Measurements from ENCODE around the gene RXRA.

Gene RXRA

GRCh38 chr9:134441227-134442084 lies 115.2 kb downstream of the RXRA start:
- DNase-seq (ENCODE audit: extremely low spot score): no peak
- POLR2A ChIA-PET: no interaction called here
- TF ChIP-seq TARDBP (IDR thresholded peaks at IDR 0.05) (no peak), ZNF384 (IDR thresholded peaks at IDR 0.05) (no peak), NFRKB (IDR thresholded peaks at IDR 0.05) (no peak), ARNT (IDR thresholded peaks at IDR 0.05) (no peak), SP1 (IDR thresholded peaks at IDR 0.05) (no peak), CTBP1 (IDR thresholded peaks at IDR 0.05; ENCODE audit: borderline replicate concordance) (no peak), FOXK2 (IDR thresholded peaks at IDR 0.05) (no peak), SUZ12 (IDR thresholded peaks at IDR 0.05) (no peak), PKNOX1 (IDR thresholded peaks at IDR 0.05) (no peak)
- CTCF ChIA-PET: interaction anchor here (0.9 to 2.0 kb wide), 2 partner anchors 77 to 270 kb away, joined by 3 to 11 read pairs; no protein-coding TSS in a partner anchor

GRCh38 chr9:134442085-134442474 lies 115.8 kb downstream of the RXRA start:
- ChIA-PET CTCF (interaction anchor here (0.6 to 2.0 kb wide), 4 partner anchors 78 to 271 kb away, joined by 3 to 11 read pairs (median 4); no protein-coding TSS in a partner anchor), POLR2A (no interaction called here)
- TF ChIP-seq ARNT (IDR thresholded peaks at IDR 0.05) (no peak), L3MBTL2 (conservative IDR thresholded peaks at IDR 0.05) (no peak)

GRCh38 chr9:134442486-134443173 lies 116.4 kb downstream of the RXRA start:
- POLR2A ChIA-PET: no interaction called here
- no peak for TF ChIP-seq LEF1 (IDR thresholded peaks at IDR 0.05; ENCODE audit: borderline replicate concordance)
- TF ChIP-seq NFRKB (IDR thresholded peaks at IDR 0.05): no peak
- TF ChIP-seq ELF4 (IDR thresholded peaks at IDR 0.05): no peak
- TF ChIP-seq HDGF (IDR thresholded peaks at IDR 0.05; ENCODE audit: borderline replicate concordance): no peak
- TF ChIP-seq ZNF384 (IDR thresholded peaks at IDR 0.05): no peak
- TF ChIP-seq FOXK2 (IDR thresholded peaks at IDR 0.05): no peak
- no peak for TF ChIP-seq L3MBTL2 (conservative IDR thresholded peaks at IDR 0.05)
- TF ChIP-seq SP1 (IDR thresholded peaks at IDR 0.05): no peak
- no peak for TF ChIP-seq CTBP1 (IDR thresholded peaks at IDR 0.05; ENCODE audit: borderline replicate concordance)
- no peak for TF ChIP-seq FOXA1 (IDR thresholded peaks at IDR 0.05)
- no peak for TF ChIP-seq PKNOX1 (IDR thresholded peaks at IDR 0.05)
- no peak for DNase-seq (ENCODE audit: extremely low spot score)
- CTCF ChIA-PET: interaction anchor here (0.6 to 2.0 kb wide), 6 partner anchors 8 to 271 kb away, joined by 3 to 11 read pairs (median 4); no protein-coding TSS in a partner anchor

More at GRCh38 chr9:134442085-134442474, 115.8 kb downstream of the RXRA start:
- no peak for DNase-seq (ENCODE audit: extremely low spot score)

- DNase-seq (ENCODE audit: extremely low spot score): peak; percentile 88
- ChIA-PET POLR2A (no interaction called here), CTCF (interaction anchor here (0.6 to 2.0 kb wide), 5 partner anchors 9 to 275 kb away, joined by 3 to 11 read pairs (median 4); no protein-coding TSS in a partner anchor)
- TF ChIP-seq ELF4 (IDR thresholded peaks at IDR 0.05) (no peak), CTBP1 (IDR thresholded peaks at IDR 0.05; ENCODE audit: borderline replicate concordance) (no peak), FOXA1 (IDR thresholded peaks at IDR 0.05) (no peak), ARNT (IDR thresholded peaks at IDR 0.05) (no peak)
These were observed 117.2 kb downstream of the RXRA start for GRCh38 chr9:134443174-134444037.

GRCh38 chr9:134444038-134444315 lies 117.7 kb downstream of the RXRA start:
- no peak for TF ChIP-seq CTBP1 (IDR thresholded peaks at IDR 0.05; ENCODE audit: borderline replicate concordance)
- TF ChIP-seq HDGF (IDR thresholded peaks at IDR 0.05; ENCODE audit: borderline replicate concordance): no peak
- DNase-seq (ENCODE audit: extremely low spot score): no peak
- CTCF ChIA-PET: interaction anchor here (0.8 to 1.3 kb wide), 2 partner anchors 9 to 275 kb away, joined by 3 read pairs; no protein-coding TSS in a partner anchor
- POLR2A ChIA-PET: no interaction called here

GRCh38 chr9:134445000-134445399 lies 118.7 kb downstream of the RXRA start:
- ChIA-PET POLR2A (no interaction called here), CTCF (interaction anchor here (1.0 kb wide), 1 partner anchor 10 kb away, joined by 3 read pairs; no protein-coding TSS in a partner anchor)
- TF ChIP-seq HDGF (IDR thresholded peaks at IDR 0.05; ENCODE audit: borderline replicate concordance) (no peak), TARDBP (IDR thresholded peaks at IDR 0.05) (no peak), SP1 (IDR thresholded peaks at IDR 0.05) (no peak), ELF4 (IDR thresholded peaks at IDR 0.05) (no peak), PKNOX1 (IDR thresholded peaks at IDR 0.05) (no peak), NFRKB (IDR thresholded peaks at IDR 0.05) (no peak), FOXK2 (IDR thresholded peaks at IDR 0.05) (no peak), SUZ12 (IDR thresholded peaks at IDR 0.05) (no peak), ARNT (IDR thresholded peaks at IDR 0.05) (no peak), CTBP1 (IDR thresholded peaks at IDR 0.05; ENCODE audit: borderline replicate concordance) (no peak), BHLHE40 (IDR thresholded peaks at IDR 0.05; ENCODE audit: borderline replicate concordance) (no peak), LEF1 (IDR thresholded peaks at IDR 0.05; ENCODE audit: borderline replicate concordance) (no peak)
- DNase-seq (ENCODE audit: extremely low spot score): no peak
